KBM-7 (cell line): ENCODE measurements around the gene CD274.
"Not testable (repeated sequence)": the region's sequence is repeated elsewhere in the genome, so short reads cannot be mapped to it uniquely, and the experiment has no call there.

ENCODE experiments used
- DNase-seq: peaks from one replicate; pipeline ENCODE4 v3.0.0-alpha.2; 2015
- in situ Hi-C: fragments of 300-500 bp; cut with MboI; formaldehyde crosslinking; loops from 2 replicates; pipeline ENCODE4 v1.14.3; 2020; ENCODE audit warnings: low sequenced_read_pairs, low pct_unique_long_range_greater_than_20kb, mixed read lengths

The CD274 gene

GRCh38 chr9:5436441-5436840, 13.9 kb upstream of the CD274 start:
- in situ Hi-C loops: loop anchor here (25.0 kb wide), 1 partner anchor 674 kb away; no protein-coding TSS in a partner anchor
- DNase-seq: no peak

- in situ Hi-C loops: loop anchor here (25.0 kb wide), 1 partner anchor 675 kb away; no protein-coding TSS in a partner anchor
These were observed 12.8 kb upstream of the CD274 start, which contains the start of gene PLGRKT for GRCh38 chr9:5437254-5438216. TSS of gene PLGRKT (minus strand) at chr9:5437925. CDS start at chr9:5431977, 5,948 bp downstream.

GRCh38 chr9:5438301-5439162, 11.8 kb upstream of the CD274 start:
- DNase-seq: no peak
- in situ Hi-C loops: loop anchor here (25.0 kb wide), 1 partner anchor 676 kb away; no protein-coding TSS in a partner anchor

More at GRCh38 chr9:5437254-5438216, 12.8 kb upstream of the CD274 start, which contains the start of gene PLGRKT:
- peak; percentile 94 for DNase-seq

- in situ Hi-C loops: loop anchor here (25.0 kb wide), 1 partner anchor 678 kb away; no protein-coding TSS in a partner anchor
- no peak for DNase-seq
These were observed 9.9 kb upstream of the CD274 start for GRCh38 chr9:5440426-5440825.

GRCh38 chr9:5441043-5441442, 9.3 kb upstream of the CD274 start:
- DNase-seq: no peak
- in situ Hi-C loops: loop anchor here (25.0 kb wide), 1 partner anchor 679 kb away; no protein-coding TSS in a partner anchor

GRCh38 chr9:5442400-5443011, 7.8 kb upstream of the CD274 start:
- in situ Hi-C loops: loop anchor here (25.0 kb wide), 1 partner anchor 680 kb away; no protein-coding TSS in a partner anchor
- DNase-seq: peak; percentile 52

- in situ Hi-C loops: loop anchor here (25.0 kb wide), 1 partner anchor 682 kb away; no protein-coding TSS in a partner anchor
- no peak for DNase-seq
These were observed 6.5 kb upstream of the CD274 start for GRCh38 chr9:5443850-5444249.

- in situ Hi-C loops: loop anchor here (25.0 kb wide), 1 partner anchor 683 kb away; no protein-coding TSS in a partner anchor
These were observed 5.2 kb upstream of the CD274 start for GRCh38 chr9:5445096-5445495.

GRCh38 chr9:5445886-5446285, 4.5 kb upstream of the CD274 start:
- in situ Hi-C loops: loop anchor here (25.0 kb wide), 1 partner anchor 684 kb away; no protein-coding TSS in a partner anchor
- DNase-seq: no peak

More at GRCh38 chr9:5445096-5445495, 5.2 kb upstream of the CD274 start:
- DNase-seq: not testable (repeated sequence)

- in situ Hi-C loops: loop anchor here (25.0 kb wide), 1 partner anchor 684 kb away; no protein-coding TSS in a partner anchor
- no peak for DNase-seq
These were observed 3.7 kb upstream of the CD274 start for GRCh38 chr9:5446451-5447236.

- no peak for DNase-seq
- in situ Hi-C loops: loop anchor here (25.0 kb wide), 1 partner anchor 685 kb away; no protein-coding TSS in a partner anchor
These were observed 3.0 kb upstream of the CD274 start for GRCh38 chr9:5447337-5447736.

- no peak for DNase-seq
- in situ Hi-C loops: loop anchor here (25.0 kb wide), 1 partner anchor 686 kb away; no protein-coding TSS in a partner anchor
These were observed 2.3 kb upstream of the CD274 start for GRCh38 chr9:5448016-5448415.

GRCh38 chr9:5448461-5449435, 1.6 kb upstream of the CD274 start:
- in situ Hi-C loops: loop anchor here (25.0 kb wide), 1 partner anchor 686 kb away; no protein-coding TSS in a partner anchor
- DNase-seq: no peak

GRCh38 chr9:5449521-5450358, 602 bp upstream of the CD274 start:
- in situ Hi-C loops: loop anchor here (25.0 kb wide), 1 partner anchor 687 kb away; no protein-coding TSS in a partner anchor
- no peak for DNase-seq

- in situ Hi-C loops: no loop called here
- DNase-seq: no peak
These were observed 1.9 kb downstream of the CD274 start for GRCh38 chr9:5452286-5452609.

- in situ Hi-C loops: no loop called here
- no peak for DNase-seq
These were observed 2.7 kb downstream of the CD274 start for GRCh38 chr9:5453004-5453403.
